Smooth muscle cell (in vitro differentiated cells): ENCODE measurements around the gene CNOT2. TPM values are rescaled to one million over a fixed set of nuclear protein-coding genes. Genes with fewer than 3 reads are reported as not detected.

Experiments used
- DNase-seq: peaks from one replicate; lab custom pipeline; 2025; ENCODE audit not compliant: unreplicated experiment; lab: John Stamatoyannopoulos, UW
- H2AFZ ChIP-seq: fragments of 200-600 bp; sonication (generic); 2 replicates; pipeline ENCODE4 v1.6.0; 2016; ENCODE audit warnings: antibody characterized with exemption, low read depth, mild to moderate bottlenecking
- H3F3A ChIP-seq: fragments of 200-600 bp; sonication (generic); 2 replicates; pipeline ENCODE4 v1.6.0; 2017; ENCODE audit warnings: antibody characterized with exemption, low read depth
- H3K27ac ChIP-seq: fragments of 200-600 bp; sonication (generic); 2 replicates; pipeline ENCODE4 v1.5.1; 2016; ENCODE audit warnings: low read depth, mild to moderate bottlenecking
- H3K27me3 ChIP-seq: fragments of 200-600 bp; sonication (generic); 2 replicates; pipeline ENCODE4 v1.6.1; 2016; ENCODE audit warnings: low read depth, mild to moderate bottlenecking
- H3K36me3 ChIP-seq: fragments of 200-600 bp; sonication (generic); 2 replicates; pipeline ENCODE4 v1.5.1; 2016; ENCODE audit warnings: low read depth
- H3K4me1 ChIP-seq: fragments of 200-600 bp; sonication (generic); 2 replicates; pipeline ENCODE4 v1.5.1; 2016; ENCODE audit warnings: low read depth
- H3K4me2 ChIP-seq: fragments of 200-600 bp; sonication (generic); 2 replicates; pipeline ENCODE4 v1.6.0; 2016; ENCODE audit warnings: mild to moderate bottlenecking
- H3K4me3 ChIP-seq: fragments of 200-600 bp; sonication (generic); 2 replicates; pipeline ENCODE4 v1.5.1; 2016; ENCODE audit warnings: mild to moderate bottlenecking
- H3K79me2 ChIP-seq: fragments of 200-600 bp; sonication (generic); 2 replicates; pipeline ENCODE4 v1.6.0; 2016; ENCODE audit warnings: low read depth, mild to moderate bottlenecking
- H3K9ac ChIP-seq: fragments of 200-600 bp; sonication (generic); 2 replicates; pipeline ENCODE4 v1.6.0; 2016; ENCODE audit warnings: low read depth
- H3K9me3 ChIP-seq: fragments of 200-600 bp; sonication (generic); replicated peaks from 2 replicates; pipeline ENCODE4 v1.5.1; 2016; ENCODE audit warnings: low read depth
- H4K20me1 ChIP-seq: fragments of 200-600 bp; sonication (generic); 2 replicates; pipeline ENCODE4 v1.6.0; 2016; ENCODE audit warnings: low read depth
- WGBS: methylation state at CpG from one replicate; pipeline ENCODE4 v1.1.7; 2016; ENCODE audit warnings: low lambda C conversion rate; 5-methylcytosine and 5-hydroxymethylcytosine counted together
- polyA plus RNA-seq: library from polyadenylated mRNA; unstranded; fragments of >200 nt; fragmentation: Nextera tagmentation; extraction: Ambion mirVana; gene quantifications from 2 replicates; pipeline ENCODE4 v1.2.1, GENCODE V29; 2016
- total RNA-seq: library from RNA; depleted of rRNA; stranded (reverse); fragments of >200 nt; gene quantifications from 2 replicates; pipeline ENCODE4 v1.2.3, GENCODE V29; 2014
- TF ChIP-seq, protein P1 (sequence below): fragments of 200-600 bp; sonication (generic); IDR thresholded peaks from 2 replicates; pipeline ENCODE4 v1.5.1; 2017; ENCODE audit warnings: borderline replicate concordance, mild to moderate bottlenecking, antibody characterized with exemption; ENCODE audit not compliant: insufficient read depth, poor library complexity, severe bottlenecking

The CNOT2 gene
- total and polyA plus RNA-seq, 2 experiments from 2014 or later, result 94.5 to 172 TPM

- Histone ChIP-seq H3K79me2 (no peaks in the 10 kb centered on the region), H2AFZ (peak overlapping the region; percentile 54), H3F3A (no peaks in the 10 kb centered on the region), H3K36me3 (no peaks in the 10 kb centered on the region), H3K9ac (no peak overlapping the region), H3K4me1 (peaks cover 4% of the 10 kb centered on the region), H4K20me1 (no peaks in the 10 kb centered on the region), H3K4me2 (peak overlapping the region; percentile 55), H3K27ac (peak overlapping the region; percentile 45), H3K9me3 (no peaks in the 10 kb centered on the region), H3K27me3 (no peaks in the 10 kb centered on the region), H3K4me3 (no peak overlapping the region)
- TF ChIP-seq, protein P1, sequence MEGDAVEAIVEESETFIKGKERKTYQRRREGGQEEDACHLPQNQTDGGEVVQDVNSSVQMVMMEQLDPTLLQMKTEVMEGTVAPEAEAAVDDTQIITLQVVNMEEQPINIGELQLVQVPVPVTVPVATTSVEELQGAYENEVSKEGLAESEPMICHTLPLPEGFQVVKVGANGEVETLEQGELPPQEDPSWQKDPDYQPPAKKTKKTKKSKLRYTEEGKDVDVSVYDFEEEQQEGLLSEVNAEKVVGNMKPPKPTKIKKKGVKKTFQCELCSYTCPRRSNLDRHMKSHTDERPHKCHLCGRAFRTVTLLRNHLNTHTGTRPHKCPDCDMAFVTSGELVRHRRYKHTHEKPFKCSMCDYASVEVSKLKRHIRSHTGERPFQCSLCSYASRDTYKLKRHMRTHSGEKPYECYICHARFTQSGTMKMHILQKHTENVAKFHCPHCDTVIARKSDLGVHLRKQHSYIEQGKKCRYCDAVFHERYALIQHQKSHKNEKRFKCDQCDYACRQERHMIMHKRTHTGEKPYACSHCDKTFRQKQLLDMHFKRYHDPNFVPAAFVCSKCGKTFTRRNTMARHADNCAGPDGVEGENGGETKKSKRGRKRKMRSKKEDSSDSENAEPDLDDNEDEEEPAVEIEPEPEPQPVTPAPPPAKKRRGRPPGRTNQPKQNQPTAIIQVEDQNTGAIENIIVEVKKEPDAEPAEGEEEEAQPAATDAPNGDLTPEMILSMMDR, result no peak
- no peak for DNase-seq
Observed at GRCh38 chr12:70197345-70197744, 45.9 kb upstream of the CNOT2 start.

DNA sequence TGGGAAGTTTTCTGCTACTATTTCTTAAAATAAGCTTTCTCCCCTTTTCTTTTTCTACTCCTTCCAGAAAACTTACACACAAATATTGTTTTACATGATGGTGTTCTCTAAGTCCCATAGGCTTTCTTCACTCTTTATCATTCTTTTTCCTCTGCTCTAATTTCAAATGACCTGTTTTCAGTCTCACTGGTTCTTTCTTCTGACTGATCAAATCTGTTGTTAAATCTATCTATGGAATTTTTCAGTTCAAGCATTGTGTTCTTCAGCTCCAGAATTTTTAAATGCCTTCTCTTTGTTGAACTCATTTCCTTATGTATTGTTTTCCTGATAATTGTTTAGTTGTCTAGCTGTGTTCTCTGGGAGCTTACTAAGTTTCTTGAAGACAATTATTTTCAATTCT, 29.5 kb upstream of the CNOT2 start:
- H2AFZ ChIP-seq, result no peak overlapping the region
- H3K27ac ChIP-seq, result no peak overlapping the region
- no peak overlapping the region for H3K4me2 ChIP-seq
- TF ChIP-seq, protein P1, result no peak
- H3K79me2 ChIP-seq, result no peaks in the 10 kb centered on the region
- DNase-seq, result no peak
- H3K27me3 ChIP-seq, result no peaks in the 10 kb centered on the region
- no peak overlapping the region for H3K9ac ChIP-seq
- H3K9me3 ChIP-seq, result peaks cover 7% of the 10 kb centered on the region
- H3F3A ChIP-seq, result no peaks in the 10 kb centered on the region
- no peaks in the 10 kb centered on the region for H3K4me1 ChIP-seq
- no peak overlapping the region for H3K4me3 ChIP-seq
- no peaks in the 10 kb centered on the region for H3K36me3 ChIP-seq
- H4K20me1 ChIP-seq, result no peaks in the 10 kb centered on the region

DNA sequence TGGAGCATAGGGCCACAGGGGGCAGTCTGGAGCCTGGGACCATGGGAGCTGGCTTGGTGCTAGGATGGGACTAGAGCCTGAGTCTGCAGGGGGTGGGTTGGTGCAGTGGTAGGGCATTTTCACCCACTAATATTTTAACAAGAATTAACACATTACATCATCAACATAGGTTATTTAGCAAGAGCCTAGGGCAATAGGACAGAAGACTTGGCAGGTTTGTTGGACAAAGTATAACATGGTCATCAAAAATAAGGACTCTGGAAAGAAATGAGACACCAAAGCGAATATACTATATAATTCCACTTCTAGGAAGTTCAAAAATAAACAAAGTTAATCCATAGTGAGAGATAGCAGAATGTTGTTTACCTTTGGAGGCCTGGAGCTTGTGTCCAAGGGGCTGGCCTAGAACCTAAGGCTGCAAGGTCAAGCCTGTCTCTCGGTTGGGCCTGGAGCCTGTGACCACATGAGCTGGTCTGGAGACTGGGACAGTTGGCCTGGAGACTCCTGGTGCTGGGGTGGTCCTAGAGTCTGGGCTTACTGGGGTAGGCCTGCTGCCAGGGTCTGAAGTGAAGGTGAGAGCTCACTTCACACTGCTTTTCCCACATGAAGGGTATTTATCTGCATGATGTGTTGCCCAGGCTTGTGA, 28.1 kb upstream of the CNOT2 start:
- WGBS, result 86% methylated on average over 2 of the region's 2 CpGs

DNA sequence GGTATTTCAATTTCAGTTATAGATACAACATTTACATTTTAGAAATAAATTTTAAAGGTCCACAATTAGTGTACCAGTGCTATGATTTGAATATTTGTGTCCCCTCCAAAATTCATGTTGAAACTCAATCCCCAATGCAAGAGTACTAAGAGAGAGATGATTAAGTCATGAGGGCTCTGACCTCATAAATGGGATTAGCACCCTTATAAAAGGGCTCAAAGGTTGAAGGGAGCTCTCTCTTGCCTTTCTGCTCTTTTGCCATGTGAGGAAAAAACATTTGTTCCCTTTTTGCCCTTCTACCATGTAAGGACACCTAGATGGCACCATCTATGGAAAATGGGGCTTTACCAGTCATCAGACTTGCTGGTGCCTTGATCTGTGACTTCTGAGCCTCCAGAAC, 25.8 kb upstream of the CNOT2 start:
- no peak overlapping the region for H2AFZ ChIP-seq
- no peak for DNase-seq

More for the DNA sequence above, 28.1 kb upstream of the CNOT2 start:
- Histone ChIP-seq H3K27me3 (no peaks in the 10 kb centered on the region), H3K4me2 (no peak overlapping the region), H3K79me2 (no peaks in the 10 kb centered on the region), H3K4me1 (no peaks in the 10 kb centered on the region), H3K9me3 (peaks cover 7% of the 10 kb centered on the region), H3K4me3 (no peak overlapping the region), H3K36me3 (no peaks in the 10 kb centered on the region), H3K9ac (no peak overlapping the region), H3F3A (no peaks in the 10 kb centered on the region), H2AFZ (no peak overlapping the region), H4K20me1 (no peaks in the 10 kb centered on the region), H3K27ac (no peak overlapping the region)
- no peak for DNase-seq
- TF ChIP-seq, protein P1, result no peak

More for the DNA sequence above, 25.8 kb upstream of the CNOT2 start:
- H3K4me3 ChIP-seq, result no peak overlapping the region
- no peak overlapping the region for H3K4me2 ChIP-seq
- no peaks in the 10 kb centered on the region for H3K36me3 ChIP-seq
- no peaks in the 10 kb centered on the region for H3K27me3 ChIP-seq
- H3K9ac ChIP-seq, result no peak overlapping the region
- TF ChIP-seq, protein P1, result no peak
- no peaks in the 10 kb centered on the region for H3K79me2 ChIP-seq
- no peaks in the 10 kb centered on the region for H3K4me1 ChIP-seq
- no peaks in the 10 kb centered on the region for H4K20me1 ChIP-seq
- no peaks in the 10 kb centered on the region for H3F3A ChIP-seq
- H3K9me3 ChIP-seq, result peaks cover 7% of the 10 kb centered on the region
- no peak overlapping the region for H3K27ac ChIP-seq
